Brain microvascular endothelial cell (primary cell): ENCODE data around the gene PCDHB3.
"Not testable (repeated sequence)": the region's sequence is repeated elsewhere in the genome, so short reads cannot be mapped to it uniquely, and the experiment has no call there.

Experiments used
- DNase-seq: peaks from one replicate; pipeline ENCODE4 v3.0.0-alpha.2; 2020
- H3K27ac ChIP-seq: fragments of 250-450 bp; sonication (Bioruptor Pico); 2 replicates; pipeline ENCODE4 v1.5.1; 2020; ENCODE audit warnings: mild to moderate bottlenecking, moderate library complexity
- H3K27me3 ChIP-seq: fragments of 250-450 bp; sonication (Bioruptor Pico); replicated peaks from 2 replicates; pipeline ENCODE4 v1.5.1; 2020; ENCODE audit warnings: mild to moderate bottlenecking
- H3K36me3 ChIP-seq: fragments of 250-450 bp; sonication (Bioruptor Pico); replicated peaks from 2 replicates; pipeline ENCODE4 v1.5.1; 2020; ENCODE audit warnings: mild to moderate bottlenecking
- H3K4me3 ChIP-seq: 2 replicates; pipeline ENCODE4 v1.5.1; 2011; ENCODE audit warnings: low read depth, mild to moderate bottlenecking, control low read depth, low read length, moderate library complexity
- in situ Hi-C: cut with HindIII; loops from 2 replicates; pipeline ENCODE4 v1.10.0; 2017; ENCODE audit warnings: low sequenced_read_pairs, low pct_ligation_motif_present
- TF ChIP-seq, protein P1 (sequence below): IDR thresholded peaks from 2 replicates; pipeline ENCODE4 v1.5.1; 2011; ENCODE audit warnings: low read depth, mild to moderate bottlenecking, moderate library complexity, low read length, control low read depth, inconsistent platforms; ENCODE audit errors: missing control alignments

The PCDHB3 gene

DNA sequence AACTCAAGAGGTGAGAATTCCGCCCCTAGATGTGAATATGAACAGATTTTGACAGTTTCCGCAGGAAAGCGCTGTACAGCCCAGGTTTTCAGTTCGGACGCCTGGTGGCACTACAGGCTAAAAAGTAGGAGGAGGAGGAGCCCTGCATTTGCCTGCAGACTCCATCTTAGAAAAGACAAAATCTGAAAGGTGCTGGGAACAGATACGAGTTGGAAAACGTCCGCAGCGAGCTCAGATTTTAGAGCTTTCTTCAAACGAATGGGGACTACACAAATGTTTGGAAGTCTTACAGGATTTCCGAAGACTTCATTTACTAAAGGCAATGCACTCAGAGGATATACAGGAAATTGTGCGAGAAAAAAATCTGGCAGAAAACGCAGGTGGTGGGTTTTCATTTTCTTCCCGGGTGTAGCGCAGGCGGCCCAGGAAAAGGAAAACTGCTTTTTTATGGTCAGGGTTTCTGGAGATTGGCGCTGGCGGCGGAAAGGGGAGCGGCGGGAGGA, 15.7 kb upstream of the PCDHB3 start:
- no peak overlapping the region for H3K27ac ChIP-seq
- in situ Hi-C loops = no loop called here
- no peak overlapping the region for H3K4me3 ChIP-seq
- TF ChIP-seq, protein P1, sequence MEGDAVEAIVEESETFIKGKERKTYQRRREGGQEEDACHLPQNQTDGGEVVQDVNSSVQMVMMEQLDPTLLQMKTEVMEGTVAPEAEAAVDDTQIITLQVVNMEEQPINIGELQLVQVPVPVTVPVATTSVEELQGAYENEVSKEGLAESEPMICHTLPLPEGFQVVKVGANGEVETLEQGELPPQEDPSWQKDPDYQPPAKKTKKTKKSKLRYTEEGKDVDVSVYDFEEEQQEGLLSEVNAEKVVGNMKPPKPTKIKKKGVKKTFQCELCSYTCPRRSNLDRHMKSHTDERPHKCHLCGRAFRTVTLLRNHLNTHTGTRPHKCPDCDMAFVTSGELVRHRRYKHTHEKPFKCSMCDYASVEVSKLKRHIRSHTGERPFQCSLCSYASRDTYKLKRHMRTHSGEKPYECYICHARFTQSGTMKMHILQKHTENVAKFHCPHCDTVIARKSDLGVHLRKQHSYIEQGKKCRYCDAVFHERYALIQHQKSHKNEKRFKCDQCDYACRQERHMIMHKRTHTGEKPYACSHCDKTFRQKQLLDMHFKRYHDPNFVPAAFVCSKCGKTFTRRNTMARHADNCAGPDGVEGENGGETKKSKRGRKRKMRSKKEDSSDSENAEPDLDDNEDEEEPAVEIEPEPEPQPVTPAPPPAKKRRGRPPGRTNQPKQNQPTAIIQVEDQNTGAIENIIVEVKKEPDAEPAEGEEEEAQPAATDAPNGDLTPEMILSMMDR = peak; percentile 23
- H3K27me3 ChIP-seq = no peaks in the 10 kb centered on the region
- no peaks in the 10 kb centered on the region for H3K36me3 ChIP-seq
- DNase-seq = peak; percentile 12

DNA sequence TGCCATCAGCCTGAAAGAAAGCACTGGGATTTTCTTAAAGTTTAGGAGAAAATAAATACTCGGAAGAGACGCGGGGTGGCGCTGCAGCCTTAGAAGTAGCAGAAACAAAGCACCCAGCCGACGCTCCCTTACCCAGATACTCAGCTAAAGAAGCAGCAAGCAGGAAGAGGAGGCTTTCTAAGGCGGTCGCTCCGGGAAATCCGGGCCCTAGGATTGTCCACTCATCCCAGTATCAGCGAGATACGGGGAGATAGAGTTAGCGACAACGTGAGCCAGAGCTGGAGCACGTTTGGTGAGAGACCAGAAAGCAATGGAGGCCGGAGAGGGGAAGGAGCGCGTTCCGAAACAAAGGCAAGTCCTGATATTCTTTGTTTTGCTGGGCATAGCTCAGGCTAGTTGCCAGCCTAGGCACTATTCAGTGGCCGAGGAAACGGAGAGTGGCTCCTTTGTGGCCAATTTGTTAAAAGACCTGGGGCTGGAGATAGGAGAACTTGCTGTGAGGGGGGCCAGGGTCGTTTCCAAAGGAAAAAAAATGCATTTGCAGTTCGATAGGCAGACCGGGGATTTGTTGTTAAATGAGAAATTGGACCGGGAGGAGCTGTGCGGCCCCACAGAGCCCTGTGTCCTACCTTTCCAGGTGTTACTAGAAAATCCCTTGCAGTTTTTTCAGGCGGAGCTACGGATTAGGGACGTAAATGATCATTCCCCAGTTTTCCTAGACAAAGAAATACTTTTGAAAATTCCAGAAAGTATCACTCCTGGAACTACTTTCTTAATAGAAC, 5.6 kb upstream of the PCDHB3 start, which contains the start of gene PCDHB2:
Gene PCDHB2 (plus strand): TSS at position 135 of the 782 bp plus-strand sequence. CDS start 176 bp downstream, at position 311.
- H3K36me3 ChIP-seq = no peaks in the 10 kb centered on the region
- no peak within 1 kb of the TSS for H3K27ac ChIP-seq
- TF ChIP-seq, protein P1 = peak; percentile 5
- in situ Hi-C loops = no loop called here
- no peak for DNase-seq
- no peaks in the 10 kb centered on the region for H3K27me3 ChIP-seq
- no peak within 1 kb of the TSS for H3K4me3 ChIP-seq

DNA sequence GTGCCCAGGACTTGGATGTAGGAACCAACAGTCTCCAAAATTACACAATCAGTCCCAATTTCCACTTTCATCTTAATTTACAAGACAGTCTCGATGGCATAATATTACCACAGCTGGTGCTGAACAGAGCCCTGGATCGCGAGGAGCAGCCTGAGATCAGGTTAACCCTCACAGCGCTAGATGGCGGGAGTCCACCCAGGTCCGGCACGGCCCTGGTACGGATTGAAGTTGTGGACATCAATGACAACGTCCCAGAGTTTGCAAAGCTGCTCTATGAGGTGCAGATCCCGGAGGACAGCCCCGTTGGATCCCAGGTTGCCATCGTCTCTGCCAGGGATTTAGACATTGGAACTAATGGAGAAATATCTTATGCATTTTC, 5.0 kb upstream of the PCDHB3 start:
- Histone ChIP-seq H3K27me3 (no peaks in the 10 kb centered on the region), H3K4me3 (no peak overlapping the region), H3K36me3 (no peaks in the 10 kb centered on the region), H3K27ac (no peak overlapping the region)
- in situ Hi-C loops = no loop called here
- TF ChIP-seq, protein P1 = no peak
- DNase-seq = no peak

DNA sequence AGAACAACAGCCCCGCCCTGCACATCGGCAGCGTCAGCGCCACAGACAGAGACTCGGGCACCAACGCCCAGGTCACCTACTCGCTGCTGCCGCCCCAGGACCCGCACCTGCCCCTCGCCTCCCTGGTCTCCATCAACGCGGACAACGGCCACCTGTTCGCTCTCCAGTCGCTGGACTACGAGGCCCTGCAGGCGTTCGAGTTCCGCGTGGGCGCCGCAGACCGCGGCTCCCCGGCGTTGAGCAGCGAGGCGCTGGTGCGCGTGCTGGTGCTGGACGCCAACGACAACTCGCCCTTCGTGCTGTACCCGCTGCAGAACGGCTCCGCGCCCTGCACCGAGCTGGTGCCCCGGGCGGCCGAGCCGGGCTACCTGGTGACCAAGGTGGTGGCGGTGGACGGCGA, 4.1 kb upstream of the PCDHB3 start:
- H3K4me3 ChIP-seq, H3K27me3 ChIP-seq, in situ Hi-C loops, H3K36me3 ChIP-seq, DNase-seq, H3K27ac ChIP-seq: not testable (repeated sequence)

DNA sequence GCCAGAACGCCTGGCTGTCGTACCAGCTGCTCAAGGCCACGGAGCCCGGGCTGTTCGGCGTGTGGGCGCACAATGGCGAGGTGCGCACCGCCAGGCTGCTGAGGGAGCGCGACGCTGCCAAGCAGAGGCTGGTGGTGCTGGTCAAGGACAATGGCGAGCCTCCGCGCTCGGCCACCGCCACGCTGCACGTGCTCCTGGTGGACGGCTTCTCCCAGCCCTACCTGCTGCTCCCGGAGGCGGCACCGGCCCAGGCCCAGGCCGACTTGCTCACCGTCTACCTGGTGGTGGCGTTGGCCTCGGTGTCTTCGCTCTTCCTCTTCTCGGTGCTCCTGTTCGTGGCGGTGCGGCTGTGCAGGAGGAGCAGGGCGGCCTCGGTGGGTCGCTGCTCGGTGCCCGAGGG, 3.7 kb upstream of the PCDHB3 start:
- in situ Hi-C loops = not testable (repeated sequence)

DNA sequence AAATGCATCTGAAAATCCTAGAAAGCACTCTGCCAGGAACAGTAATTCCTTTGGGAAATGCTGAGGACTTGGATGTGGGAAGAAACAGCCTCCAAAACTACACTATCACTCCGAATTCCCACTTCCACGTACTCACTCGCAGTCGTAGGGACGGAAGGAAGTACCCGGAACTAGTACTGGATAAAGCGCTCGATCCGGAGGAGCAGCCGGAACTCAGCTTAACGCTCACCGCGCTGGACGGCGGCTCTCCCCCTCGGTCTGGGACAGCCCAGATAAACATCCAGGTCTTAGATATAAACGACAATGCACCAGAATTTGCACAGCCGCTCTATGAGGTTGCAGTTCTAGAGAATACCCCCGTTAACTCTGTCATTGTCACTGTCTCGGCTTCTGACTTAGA, 786 bp downstream of the PCDHB3 start:
- Histone ChIP-seq H3K27ac (no peak overlapping the region), H3K4me3 (no peak overlapping the region), H3K27me3 (no peaks in the 10 kb centered on the region), H3K36me3 (no peaks in the 10 kb centered on the region)
- TF ChIP-seq, protein P1 = no peak
- no peak for DNase-seq
- in situ Hi-C loops = no loop called here

More for the DNA sequence above, 3.7 kb upstream of the PCDHB3 start:
- not testable (repeated sequence) for H3K36me3 ChIP-seq, H3K27ac ChIP-seq, H3K27me3 ChIP-seq, H3K4me3 ChIP-seq, DNase-seq

DNA sequence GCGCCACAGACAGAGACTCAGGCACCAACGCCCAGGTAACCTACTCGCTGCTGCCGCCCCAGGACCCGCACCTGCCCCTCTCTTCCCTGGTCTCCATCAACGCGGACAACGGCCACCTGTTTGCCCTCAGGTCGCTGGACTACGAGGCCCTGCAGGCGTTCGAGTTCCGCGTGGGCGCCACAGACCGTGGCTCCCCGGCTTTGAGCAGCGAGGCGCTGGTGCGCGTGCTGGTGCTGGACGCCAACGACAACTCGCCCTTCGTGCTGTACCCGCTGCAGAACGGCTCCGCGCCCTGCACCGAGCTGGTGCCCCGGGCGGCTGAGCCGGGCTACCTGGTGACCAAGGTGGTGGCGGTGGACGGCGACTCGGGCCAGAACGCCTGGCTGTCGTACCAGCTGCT, 1.8 kb downstream of the PCDHB3 start:
- H3K27ac ChIP-seq, H3K4me3 ChIP-seq, in situ Hi-C loops, DNase-seq, H3K27me3 ChIP-seq, H3K36me3 ChIP-seq: not testable (repeated sequence)

DNA sequence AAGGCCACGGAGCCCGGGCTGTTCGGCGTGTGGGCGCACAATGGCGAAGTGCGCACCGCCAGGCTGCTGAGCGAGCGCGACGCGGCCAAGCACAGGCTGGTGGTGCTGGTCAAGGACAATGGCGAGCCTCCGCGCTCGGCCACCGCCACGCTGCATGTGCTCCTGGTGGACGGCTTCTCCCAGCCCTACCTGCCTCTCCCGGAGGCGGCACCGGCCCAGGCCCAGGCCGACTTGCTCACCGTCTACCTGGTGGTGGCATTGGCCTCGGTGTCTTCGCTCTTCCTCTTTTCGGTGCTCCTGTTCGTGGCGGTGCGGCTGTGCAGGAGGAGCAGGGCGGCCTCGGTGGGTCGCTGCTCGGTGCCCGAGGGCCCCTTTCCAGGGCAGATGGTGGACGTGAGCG, 2.2 kb downstream of the PCDHB3 start:
- H3K4me3 ChIP-seq, in situ Hi-C loops, H3K27ac ChIP-seq, DNase-seq, H3K27me3 ChIP-seq, H3K36me3 ChIP-seq: not testable (repeated sequence)
